PFSK-1 (cell line): ENCODE data around the gene LPAR1.

Experiments used
- POLR2AphosphoS5 ChIP-seq: IDR thresholded peaks from 2 replicates; pipeline ENCODE4 v1.6.1; 2012; ENCODE audit warnings: low read depth, mild to moderate bottlenecking, control low read depth, low read length, moderate library complexity
- SIN3A ChIP-seq: IDR thresholded peaks from 2 replicates; pipeline ENCODE4 v1.6.1; 2012; ENCODE audit warnings: mild to moderate bottlenecking, low read length, moderate library complexity, borderline replicate concordance; ENCODE audit not compliant: insufficient read depth
- TAF1 ChIP-seq: IDR thresholded peaks from 2 replicates; pipeline ENCODE4 v1.6.1; 2012; ENCODE audit warnings: low read length, control low read depth, borderline replicate concordance; ENCODE audit not compliant: insufficient read depth

DNA sequence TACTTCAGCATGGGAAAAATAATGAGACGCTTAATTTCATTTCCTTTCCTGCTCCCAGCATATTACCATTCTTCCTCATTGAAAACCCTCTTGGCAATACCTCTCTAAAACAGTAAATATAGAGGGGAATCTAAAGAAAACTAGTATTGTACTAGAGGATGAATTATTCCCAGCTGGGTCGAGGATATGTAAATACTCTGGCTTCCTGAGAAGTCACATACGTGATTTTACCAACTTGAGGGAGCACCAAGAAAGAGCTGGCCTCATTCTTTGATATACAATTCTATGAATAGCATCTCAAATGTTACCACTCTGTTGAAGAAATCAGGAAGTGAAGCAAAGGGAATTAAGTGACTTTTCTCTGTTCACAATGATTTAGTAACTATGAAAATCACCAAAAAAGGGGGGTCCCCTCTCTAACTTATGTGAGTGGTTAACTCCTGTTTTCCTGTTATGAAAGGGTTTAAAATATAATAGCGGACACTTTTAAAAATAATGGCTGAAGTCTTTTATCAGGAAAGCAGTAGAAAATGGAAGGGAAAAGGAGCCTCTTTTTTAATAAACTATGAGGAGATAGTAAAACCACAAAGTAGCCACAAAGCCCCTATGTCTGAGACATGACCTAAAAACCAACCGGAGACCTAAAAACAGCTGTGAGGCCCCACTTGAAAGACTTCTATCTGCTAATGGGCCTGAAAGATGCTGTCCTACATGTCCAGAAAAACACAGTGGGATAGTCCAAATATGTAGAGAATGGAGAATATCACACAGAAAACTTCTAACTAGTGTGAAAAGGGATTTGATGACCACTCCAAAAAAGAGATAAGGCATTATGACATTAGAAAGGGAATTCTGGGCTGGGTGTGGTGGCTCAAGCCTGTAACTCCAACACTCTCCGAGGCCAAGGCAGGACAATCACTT, 42.6 kb downstream of the LPAR1 start:
- TF ChIP-seq POLR2AphosphoS5 (no peak), TAF1 (no peak), SIN3A (no peak)
